GM18951 (cell line): ENCODE results near the gene PTCD2.

Experiments
- POLR2A ChIP-seq: IDR thresholded peaks from 4 replicates; pipeline ENCODE4 v1.6.1; 2011; ENCODE audit warnings: mild to moderate bottlenecking; ENCODE audit not compliant: insufficient read length, insufficient read depth; ENCODE audit errors: extremely low read depth
- in situ Hi-C: fragments of 300-500 bp; cut with MboI; formaldehyde crosslinking; loops from one replicate; pipeline ENCODE4 v1.12.0; 2022; ENCODE audit warnings: low sequenced_read_pairs, mixed read lengths, inconsistent platforms; ENCODE audit not compliant: unreplicated experiment

PTCD2 gene

DNA sequence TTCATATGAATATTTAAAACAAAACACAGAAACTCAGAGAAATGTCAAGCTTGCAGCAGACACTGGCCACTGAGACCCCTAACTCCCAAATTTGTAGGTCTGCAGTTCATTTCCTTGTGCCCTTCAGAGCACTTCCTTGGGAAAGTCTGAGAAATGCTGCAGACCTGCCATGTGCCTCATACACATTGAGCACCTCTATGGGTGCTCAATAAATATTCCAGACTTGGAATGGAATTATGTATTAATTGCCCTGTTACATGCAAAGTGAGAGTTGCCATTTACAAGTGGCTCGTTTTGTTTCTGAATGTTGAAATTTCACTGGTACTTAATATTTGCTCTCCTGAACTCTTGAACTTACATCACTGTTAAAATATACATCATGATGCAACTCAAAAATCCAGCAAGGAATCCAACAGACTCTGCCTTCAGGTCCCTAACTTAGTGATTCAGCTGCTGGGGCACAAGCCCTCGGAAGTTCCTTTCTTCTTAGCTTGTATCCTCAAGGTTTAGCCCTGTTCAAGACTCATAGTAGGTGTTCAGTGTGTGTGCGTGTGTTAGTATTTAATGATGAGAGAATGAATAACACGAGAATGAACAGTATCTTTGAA is 90.6 kb downstream of the PTCD2 start:
- TF ChIP-seq POLR2A, result no peak
- in situ Hi-C loops, result no loop called here

DNA sequence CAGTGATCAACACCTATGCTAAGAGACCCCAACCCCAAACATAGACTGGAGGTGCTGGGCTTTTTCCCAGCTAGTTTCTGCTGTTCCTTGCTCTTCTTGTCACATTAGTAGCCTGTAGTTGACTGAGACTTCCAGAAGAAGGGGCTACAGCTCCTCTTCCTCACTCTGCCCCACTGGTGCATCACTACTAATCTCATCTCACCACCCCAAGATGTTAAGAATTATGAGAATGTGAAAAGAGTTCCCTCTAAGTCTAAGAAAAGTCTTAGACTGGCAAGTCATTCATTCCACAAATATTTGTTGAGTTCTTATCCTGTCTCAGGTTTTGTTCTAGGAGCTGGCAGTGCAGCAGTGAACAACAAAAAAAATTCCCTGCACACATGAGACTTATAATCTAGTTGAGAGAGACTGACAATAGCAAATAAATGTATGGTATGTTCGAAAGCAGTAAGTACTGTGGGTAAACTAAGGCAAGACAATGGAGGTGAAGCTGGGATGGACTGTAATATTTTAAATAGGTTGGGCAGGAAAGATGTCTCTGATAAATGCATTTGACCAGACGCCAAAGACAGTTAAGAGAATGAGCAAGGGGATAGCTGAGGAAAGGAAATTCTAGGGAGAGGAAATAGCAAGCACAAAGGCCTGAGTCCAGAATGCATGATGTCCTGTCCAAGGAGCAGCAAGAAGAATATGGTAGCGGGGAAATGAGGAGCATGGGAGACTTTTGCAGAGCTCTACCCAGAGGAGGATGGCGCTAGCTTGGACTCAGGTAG is 92.3 kb downstream of the PTCD2 start:
- in situ Hi-C loops, result no loop called here
- no peak for TF ChIP-seq POLR2A

DNA sequence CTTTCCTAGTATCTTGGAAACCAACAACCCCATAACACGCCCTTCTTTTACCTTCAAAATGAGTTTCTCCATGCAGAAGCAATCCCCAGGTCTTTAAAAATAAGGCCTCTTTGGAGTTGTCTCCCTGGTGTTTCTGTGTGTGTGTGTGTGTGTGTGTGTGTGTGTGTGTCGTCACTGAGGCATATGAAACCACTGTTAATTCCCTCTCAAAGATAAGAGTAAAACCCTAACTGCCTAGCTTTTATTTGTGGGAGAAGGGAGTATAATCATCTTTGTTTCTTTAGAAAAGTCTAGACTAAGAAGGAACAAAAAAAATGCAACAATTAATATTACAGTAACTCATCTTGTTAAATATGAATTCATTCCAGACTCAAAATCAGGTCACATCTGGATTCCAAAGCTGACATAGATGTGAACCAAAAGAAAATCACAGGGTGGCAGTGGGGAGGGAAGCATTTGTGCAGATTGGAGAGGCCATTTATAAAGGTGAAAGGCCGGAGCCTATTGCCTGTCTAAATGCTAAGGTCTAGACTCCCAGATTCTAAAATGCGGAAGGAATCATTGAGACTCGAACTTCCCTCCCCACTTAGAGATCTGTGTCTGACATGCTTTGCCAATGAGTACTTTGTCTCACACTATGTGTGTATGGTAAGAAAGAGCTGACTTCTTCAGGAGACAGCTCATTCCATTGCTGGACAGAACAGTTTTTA is 95.6 kb downstream of the PTCD2 start:
- in situ Hi-C loops, result no loop called here
- no peak for TF ChIP-seq POLR2A

DNA sequence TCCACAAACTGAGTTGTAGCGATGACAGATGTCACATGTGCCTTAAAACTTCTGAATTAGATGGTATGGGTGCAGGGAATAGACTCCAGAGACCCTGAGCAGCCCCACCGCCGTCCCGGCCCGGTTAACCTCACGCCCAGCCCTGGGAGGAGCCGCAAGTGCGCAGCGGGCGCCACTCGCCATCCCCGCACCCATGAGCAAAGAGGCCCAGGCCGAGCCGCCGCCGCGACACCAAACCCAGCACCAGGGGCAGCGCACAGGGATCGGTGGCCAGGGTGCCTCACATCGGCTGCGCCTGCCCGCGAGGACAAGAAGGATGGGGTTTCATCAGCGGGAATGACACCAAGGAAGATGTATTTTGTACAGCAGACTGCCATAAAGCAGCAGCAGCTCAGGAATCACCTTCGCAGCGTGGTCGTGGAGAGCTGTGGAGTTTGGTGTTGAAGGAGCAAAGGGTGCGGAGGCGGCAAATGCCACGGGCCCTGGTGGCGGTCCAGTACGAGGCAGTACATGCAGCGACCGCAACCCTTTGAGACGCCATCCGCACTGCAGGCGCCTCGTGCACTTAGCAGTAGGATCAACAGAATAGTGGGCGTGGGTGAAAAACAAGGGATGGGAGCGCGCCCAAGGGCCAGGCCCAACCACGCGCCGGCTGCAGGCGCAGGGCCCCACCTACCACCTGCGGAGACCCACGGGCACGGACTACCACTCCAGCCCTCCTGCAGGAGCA is 97.3 kb downstream of the PTCD2 start:
- TF ChIP-seq POLR2A, result no peak
- in situ Hi-C loops, result no loop called here
